ENCODE results near the gene RBM19.

GRCh38 chr12:113940357-113941207 lies 25.5 kb downstream of the RBM19 start:
- TF ChIP-seq ARNT (IDR thresholded peaks at IDR 0.05) (no peak), SUZ12 (IDR thresholded peaks at IDR 0.05) (no peak), L3MBTL2 (conservative IDR thresholded peaks at IDR 0.05) (no peak), TARDBP (IDR thresholded peaks at IDR 0.05) (no peak), FOXA1 (IDR thresholded peaks at IDR 0.05) (no peak), NFRKB (IDR thresholded peaks at IDR 0.05) (no peak), ELF4 (IDR thresholded peaks at IDR 0.05) (no peak), BHLHE40 (IDR thresholded peaks at IDR 0.05; ENCODE audit: borderline replicate concordance) (no peak), FOXM1 (IDR thresholded peaks at IDR 0.05; ENCODE audit: borderline replicate concordance) (no peak), ZNF384 (IDR thresholded peaks at IDR 0.05) (no peak), PKNOX1 (IDR thresholded peaks at IDR 0.05) (no peak), FOXK2 (IDR thresholded peaks at IDR 0.05) (no peak), SP1 (IDR thresholded peaks at IDR 0.05) (no peak)
